ENCODE results near the gene LDHAL6B. TPM values are rescaled to one million over a fixed set of nuclear protein-coding genes. Genes with fewer than 3 reads are reported as not detected.

Gene LDHAL6B
- total and polyA plus RNA-seq, 2 experiments from 2014 or later = not detected

DNA sequence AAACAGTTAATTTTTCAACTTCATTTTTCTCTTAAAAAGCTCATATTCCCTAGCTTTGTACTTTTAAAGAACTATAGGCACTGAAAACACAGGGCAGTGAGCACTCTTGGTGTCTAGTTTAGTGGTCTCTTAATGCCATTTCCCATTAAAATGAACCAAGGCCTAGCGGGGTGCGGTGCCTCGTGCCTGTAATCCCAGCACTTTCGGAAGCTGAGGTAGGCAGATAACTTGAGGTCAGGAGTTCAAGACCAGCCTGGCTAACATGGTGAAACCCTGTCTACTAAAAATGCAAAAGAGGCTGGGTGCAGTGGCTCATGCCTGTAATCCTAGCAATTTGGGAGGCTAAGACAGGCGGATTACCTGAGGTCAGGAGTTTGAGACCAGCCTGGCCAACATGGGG is 45.5 kb downstream of the LDHAL6B start (continued):
- TF ChIP-seq, protein P1, sequence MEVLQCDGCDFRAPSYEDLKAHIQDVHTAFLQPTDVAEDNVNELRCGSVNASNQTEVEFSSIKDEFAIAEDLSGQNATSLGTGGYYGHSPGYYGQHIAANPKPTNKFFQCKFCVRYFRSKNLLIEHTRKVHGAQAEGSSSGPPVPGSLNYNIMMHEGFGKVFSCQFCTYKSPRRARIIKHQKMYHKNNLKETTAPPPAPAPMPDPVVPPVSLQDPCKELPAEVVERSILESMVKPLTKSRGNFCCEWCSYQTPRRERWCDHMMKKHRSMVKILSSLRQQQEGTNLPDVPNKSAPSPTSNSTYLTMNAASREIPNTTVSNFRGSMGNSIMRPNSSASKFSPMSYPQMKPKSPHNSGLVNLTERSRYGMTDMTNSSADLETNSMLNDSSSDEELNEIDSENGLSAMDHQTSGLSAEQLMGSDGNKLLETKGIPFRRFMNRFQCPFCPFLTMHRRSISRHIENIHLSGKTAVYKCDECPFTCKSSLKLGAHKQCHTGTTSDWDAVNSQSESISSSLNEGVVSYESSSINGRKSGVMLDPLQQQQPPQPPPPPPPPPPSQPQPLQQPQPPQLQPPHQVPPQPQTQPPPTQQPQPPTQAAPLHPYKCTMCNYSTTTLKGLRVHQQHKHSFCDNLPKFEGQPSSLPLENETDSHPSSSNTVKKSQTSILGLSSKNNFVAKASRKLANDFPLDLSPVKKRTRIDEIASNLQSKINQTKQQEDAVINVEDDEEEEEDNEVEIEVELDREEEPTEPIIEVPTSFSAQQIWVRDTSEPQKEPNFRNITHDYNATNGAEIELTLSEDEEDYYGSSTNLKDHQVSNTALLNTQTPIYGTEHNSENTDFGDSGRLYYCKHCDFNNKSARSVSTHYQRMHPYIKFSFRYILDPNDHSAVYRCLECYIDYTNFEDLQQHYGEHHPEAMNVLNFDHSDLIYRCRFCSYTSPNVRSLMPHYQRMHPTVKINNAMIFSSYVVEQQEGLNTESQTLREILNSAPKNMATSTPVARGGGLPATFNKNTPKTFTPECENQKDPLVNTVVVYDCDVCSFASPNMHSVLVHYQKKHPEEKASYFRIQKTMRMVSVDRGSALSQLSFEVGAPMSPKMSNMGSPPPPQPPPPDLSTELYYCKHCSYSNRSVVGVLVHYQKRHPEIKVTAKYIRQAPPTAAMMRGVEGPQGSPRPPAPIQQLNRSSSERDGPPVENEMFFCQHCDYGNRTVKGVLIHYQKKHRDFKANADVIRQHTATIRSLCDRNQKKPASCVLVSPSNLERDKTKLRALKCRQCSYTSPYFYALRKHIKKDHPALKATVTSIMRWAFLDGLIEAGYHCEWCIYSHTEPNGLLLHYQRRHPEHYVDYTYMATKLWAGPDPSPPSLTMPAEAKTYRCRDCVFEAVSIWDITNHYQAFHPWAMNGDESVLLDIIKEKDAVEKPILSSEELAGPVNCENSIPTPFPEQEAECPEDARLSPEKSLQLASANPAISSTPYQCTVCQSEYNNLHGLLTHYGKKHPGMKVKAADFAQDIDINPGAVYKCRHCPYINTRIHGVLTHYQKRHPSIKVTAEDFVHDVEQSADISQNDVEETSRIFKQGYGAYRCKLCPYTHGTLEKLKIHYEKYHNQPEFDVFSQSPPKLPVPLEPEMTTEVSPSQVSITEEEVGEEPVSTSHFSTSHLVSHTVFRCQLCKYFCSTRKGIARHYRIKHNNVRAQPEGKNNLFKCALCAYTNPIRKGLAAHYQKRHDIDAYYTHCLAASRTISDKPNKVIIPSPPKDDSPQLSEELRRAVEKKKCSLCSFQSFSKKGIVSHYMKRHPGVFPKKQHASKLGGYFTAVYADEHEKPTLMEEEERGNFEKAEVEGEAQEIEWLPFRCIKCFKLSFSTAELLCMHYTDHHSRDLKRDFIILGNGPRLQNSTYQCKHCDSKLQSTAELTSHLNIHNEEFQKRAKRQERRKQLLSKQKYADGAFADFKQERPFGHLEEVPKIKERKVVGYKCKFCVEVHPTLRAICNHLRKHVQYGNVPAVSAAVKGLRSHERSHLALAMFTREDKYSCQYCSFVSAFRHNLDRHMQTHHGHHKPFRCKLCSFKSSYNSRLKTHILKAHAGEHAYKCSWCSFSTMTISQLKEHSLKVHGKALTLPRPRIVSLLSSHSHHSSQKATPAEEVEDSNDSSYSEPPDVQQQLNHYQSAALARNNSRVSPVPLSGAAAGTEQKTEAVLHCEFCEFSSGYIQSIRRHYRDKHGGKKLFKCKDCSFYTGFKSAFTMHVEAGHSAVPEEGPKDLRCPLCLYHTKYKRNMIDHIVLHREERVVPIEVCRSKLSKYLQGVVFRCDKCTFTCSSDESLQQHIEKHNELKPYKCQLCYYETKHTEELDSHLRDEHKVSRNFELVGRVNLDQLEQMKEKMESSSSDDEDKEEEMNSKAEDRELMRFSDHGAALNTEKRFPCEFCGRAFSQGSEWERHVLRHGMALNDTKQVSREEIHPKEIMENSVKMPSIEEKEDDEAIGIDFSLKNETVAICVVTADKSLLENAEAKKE (CRISPR knock-in tag; IDR thresholded peaks at IDR 0.05) = no peak
- no peak for TF ChIP-seq CREB1 (CRISPR knock-in tag; IDR thresholded peaks at IDR 0.05; ENCODE audit: low read depth)
- TF ChIP-seq, protein P2, sequence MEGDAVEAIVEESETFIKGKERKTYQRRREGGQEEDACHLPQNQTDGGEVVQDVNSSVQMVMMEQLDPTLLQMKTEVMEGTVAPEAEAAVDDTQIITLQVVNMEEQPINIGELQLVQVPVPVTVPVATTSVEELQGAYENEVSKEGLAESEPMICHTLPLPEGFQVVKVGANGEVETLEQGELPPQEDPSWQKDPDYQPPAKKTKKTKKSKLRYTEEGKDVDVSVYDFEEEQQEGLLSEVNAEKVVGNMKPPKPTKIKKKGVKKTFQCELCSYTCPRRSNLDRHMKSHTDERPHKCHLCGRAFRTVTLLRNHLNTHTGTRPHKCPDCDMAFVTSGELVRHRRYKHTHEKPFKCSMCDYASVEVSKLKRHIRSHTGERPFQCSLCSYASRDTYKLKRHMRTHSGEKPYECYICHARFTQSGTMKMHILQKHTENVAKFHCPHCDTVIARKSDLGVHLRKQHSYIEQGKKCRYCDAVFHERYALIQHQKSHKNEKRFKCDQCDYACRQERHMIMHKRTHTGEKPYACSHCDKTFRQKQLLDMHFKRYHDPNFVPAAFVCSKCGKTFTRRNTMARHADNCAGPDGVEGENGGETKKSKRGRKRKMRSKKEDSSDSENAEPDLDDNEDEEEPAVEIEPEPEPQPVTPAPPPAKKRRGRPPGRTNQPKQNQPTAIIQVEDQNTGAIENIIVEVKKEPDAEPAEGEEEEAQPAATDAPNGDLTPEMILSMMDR (conservative IDR thresholded peaks at IDR 0.05; ENCODE audit: low read depth in 2 of 2) = no peak
- TF ChIP-seq, protein P3, sequence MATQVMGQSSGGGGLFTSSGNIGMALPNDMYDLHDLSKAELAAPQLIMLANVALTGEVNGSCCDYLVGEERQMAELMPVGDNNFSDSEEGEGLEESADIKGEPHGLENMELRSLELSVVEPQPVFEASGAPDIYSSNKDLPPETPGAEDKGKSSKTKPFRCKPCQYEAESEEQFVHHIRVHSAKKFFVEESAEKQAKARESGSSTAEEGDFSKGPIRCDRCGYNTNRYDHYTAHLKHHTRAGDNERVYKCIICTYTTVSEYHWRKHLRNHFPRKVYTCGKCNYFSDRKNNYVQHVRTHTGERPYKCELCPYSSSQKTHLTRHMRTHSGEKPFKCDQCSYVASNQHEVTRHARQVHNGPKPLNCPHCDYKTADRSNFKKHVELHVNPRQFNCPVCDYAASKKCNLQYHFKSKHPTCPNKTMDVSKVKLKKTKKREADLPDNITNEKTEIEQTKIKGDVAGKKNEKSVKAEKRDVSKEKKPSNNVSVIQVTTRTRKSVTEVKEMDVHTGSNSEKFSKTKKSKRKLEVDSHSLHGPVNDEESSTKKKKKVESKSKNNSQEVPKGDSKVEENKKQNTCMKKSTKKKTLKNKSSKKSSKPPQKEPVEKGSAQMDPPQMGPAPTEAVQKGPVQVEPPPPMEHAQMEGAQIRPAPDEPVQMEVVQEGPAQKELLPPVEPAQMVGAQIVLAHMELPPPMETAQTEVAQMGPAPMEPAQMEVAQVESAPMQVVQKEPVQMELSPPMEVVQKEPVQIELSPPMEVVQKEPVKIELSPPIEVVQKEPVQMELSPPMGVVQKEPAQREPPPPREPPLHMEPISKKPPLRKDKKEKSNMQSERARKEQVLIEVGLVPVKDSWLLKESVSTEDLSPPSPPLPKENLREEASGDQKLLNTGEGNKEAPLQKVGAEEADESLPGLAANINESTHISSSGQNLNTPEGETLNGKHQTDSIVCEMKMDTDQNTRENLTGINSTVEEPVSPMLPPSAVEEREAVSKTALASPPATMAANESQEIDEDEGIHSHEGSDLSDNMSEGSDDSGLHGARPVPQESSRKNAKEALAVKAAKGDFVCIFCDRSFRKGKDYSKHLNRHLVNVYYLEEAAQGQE (IDR thresholded peaks at IDR 0.05; ENCODE audit: unreplicated experiment) = no peak
